IMR-90 (cell line): ENCODE measurements around the gene OTOL1. TPM values are rescaled to one million over a fixed set of nuclear protein-coding genes. Genes with fewer than 3 reads are reported as not detected.

Experiments
- ATAC-seq: fragments of 200-7000 bp; cut with Tn5 transposase; 2 replicates; pipeline ENCODE4 v1.9.1; 2020; ENCODE audit warnings: low read depth, mild to moderate bottlenecking, moderate library complexity
- BruUV-seq: library from RNA; stranded (reverse); fragments of 400-500 nt; replicated peaks from 2 replicates; lab custom pipeline; 2021; lab: Mats Ljungman, UMichigan
- CTCF ChIA-PET: fragments of 300-600 bp; formaldehyde crosslinking; extraction: SDS; loops from one replicate; lab custom pipeline; 2021; ENCODE audit warnings: antibody characterized with exemption; lab: Yijun Ruan, JAX
- POLR2A ChIA-PET: fragments of 300-600 bp; sonication (Branson Sonifier 250); formaldehyde crosslinking; loops from one replicate; lab custom pipeline; 2022; ENCODE audit warnings: antibody characterized with exemption; ENCODE audit not compliant: unreplicated experiment; lab: Charles Lee
- DNase-seq: peaks from one replicate; pipeline ENCODE4 v3.0.0; 2013
- H2AFZ ChIP-seq: replicated peaks from 2 replicates; pipeline ENCODE3; 2013; ENCODE audit warnings: low read length, mild to moderate bottlenecking; ENCODE audit not compliant: poor library complexity
- H2AK5ac ChIP-seq: 2 replicates; pipeline ENCODE4 v1.6.1; 2013; ENCODE audit warnings: low read depth, low read length, inconsistent platforms
- H2AK9ac ChIP-seq: replicated peaks from 2 replicates; pipeline ENCODE3; 2013; ENCODE audit warnings: mild to moderate bottlenecking, low read depth, low read length, moderate library complexity; ENCODE audit not compliant: poor library complexity
- H2BK120ac ChIP-seq: 2 replicates; pipeline ENCODE4 v1.6.1; 2013; ENCODE audit warnings: low read depth, low read length, inconsistent platforms
- H2BK15ac ChIP-seq: 3 replicates; pipeline ENCODE4 v1.6.1; 2013; ENCODE audit warnings: low read depth, low read length, inconsistent platforms
- H2BK20ac ChIP-seq: 2 replicates; pipeline ENCODE4 v1.6.1; 2013; ENCODE audit warnings: low read depth, mild to moderate bottlenecking, inconsistent platforms, low read length, moderate library complexity
- H2BK5ac ChIP-seq: 2 replicates; pipeline ENCODE4 v1.6.1; 2013; ENCODE audit warnings: mild to moderate bottlenecking, low read depth, low read length, inconsistent platforms; ENCODE audit not compliant: poor library complexity, severe bottlenecking
- H3K14ac ChIP-seq: replicated peaks from 2 replicates; pipeline ENCODE4 v1.6.1; 2013; ENCODE audit warnings: low read depth, low read length, inconsistent platforms
- H3K18ac ChIP-seq: 2 replicates; pipeline ENCODE4 v1.6.1; 2013; ENCODE audit warnings: low read depth, low read length, control low read depth
- H3K23ac ChIP-seq: 2 replicates; pipeline ENCODE4 v1.6.1; 2013; ENCODE audit warnings: low read depth, low read length, inconsistent platforms
- H3K27ac ChIP-seq: 2 replicates; pipeline ENCODE4 v1.5.1; 2013; ENCODE audit warnings: mild to moderate bottlenecking, control low read depth, low read length; ENCODE audit not compliant: insufficient read depth
- H3K27me3 ChIP-seq: 2 replicates; pipeline ENCODE4 v1.6.1; 2013; ENCODE audit warnings: low read length; ENCODE audit not compliant: control insufficient read depth, insufficient read depth
- H3K36me3 ChIP-seq: 2 replicates; pipeline ENCODE4 v1.6.1; 2013; ENCODE audit warnings: low read length, mixed read lengths; ENCODE audit not compliant: control insufficient read depth, insufficient read depth
- H3K4ac ChIP-seq: 2 replicates; pipeline ENCODE4 v1.6.1; 2013; ENCODE audit warnings: low read depth, low read length, inconsistent platforms
- H3K4me1 ChIP-seq: 2 replicates; pipeline ENCODE4 v1.6.1; 2013; ENCODE audit warnings: low read length, mixed read lengths; ENCODE audit not compliant: control insufficient read depth, insufficient read depth
- H3K4me2 ChIP-seq: 2 replicates; pipeline ENCODE4 v1.6.1; 2013; ENCODE audit warnings: low read depth, mild to moderate bottlenecking, control low read depth, low read length, moderate library complexity
- H3K4me3 ChIP-seq: 2 replicates; pipeline ENCODE4 v1.5.1; 2013; ENCODE audit warnings: low read depth, mild to moderate bottlenecking, control low read depth, low read length, moderate library complexity; ENCODE audit not compliant: insufficient read depth
- H3K56ac ChIP-seq: 2 replicates; pipeline ENCODE4 v1.6.1; 2013; ENCODE audit warnings: low read length, inconsistent platforms; ENCODE audit not compliant: insufficient read depth; ENCODE audit errors: extremely low read depth
- H3K79me1 ChIP-seq, 2 experiments: 2 replicates each; pipeline ENCODE4 v1.6.1; 2013; ENCODE audit warnings: low read length in 2 of 2, inconsistent platforms in 1 of 2, low read depth in 1 of 2
- H3K9ac ChIP-seq: 2 replicates; pipeline ENCODE4 v1.6.1; 2013; ENCODE audit warnings: low read depth, low read length, control low read depth
- H3K9me1 ChIP-seq: 2 replicates; pipeline ENCODE4 v1.6.1; 2013; ENCODE audit warnings: low read length, inconsistent platforms; ENCODE audit not compliant: insufficient read depth
- H3K9me3 ChIP-seq: 2 replicates; pipeline ENCODE4 v1.6.1; 2013; ENCODE audit warnings: low read length; ENCODE audit not compliant: control insufficient read depth, insufficient read depth
- H4K20me1 ChIP-seq: 2 replicates; pipeline ENCODE4 v1.6.1; 2013; ENCODE audit warnings: low read length, inconsistent platforms; ENCODE audit not compliant: insufficient read depth
- H4K5ac ChIP-seq: 2 replicates; pipeline ENCODE4 v1.6.1; 2013; ENCODE audit warnings: mild to moderate bottlenecking, low read depth, low read length, control low read depth
- H4K8ac ChIP-seq, 2 experiments: 2 replicates each; pipeline ENCODE4 v1.6.1; 2013; ENCODE audit warnings: low read depth in 2 of 2, low read length in 2 of 2, control low read depth in 1 of 2, inconsistent platforms in 1 of 2
- H4K91ac ChIP-seq: 2 replicates; pipeline ENCODE4 v1.6.1; 2013; ENCODE audit warnings: low read depth, low read length, inconsistent platforms; ENCODE audit not compliant: insufficient read depth
- CEBPB ChIP-seq: IDR thresholded peaks from 2 replicates; pipeline ENCODE4 v1.6.1; 2012; ENCODE audit warnings: low read depth, low read length, improper control_type of control experiment
- FOS ChIP-seq: fragments of 150-350 bp; IDR thresholded peaks from 2 replicates; pipeline ENCODE4 v1.6.1; 2016; ENCODE audit warnings: low read depth, low read length
- MAZ ChIP-seq: IDR thresholded peaks from 2 replicates; pipeline ENCODE4 v1.6.1; 2012; ENCODE audit warnings: low read depth, mild to moderate bottlenecking, low read length, improper control_type of control experiment, moderate library complexity, borderline replicate concordance
- MXI1 ChIP-seq: IDR thresholded peaks from 2 replicates; pipeline ENCODE4 v1.6.1; 2012; ENCODE audit warnings: low read depth, mild to moderate bottlenecking, low read length, moderate library complexity, borderline replicate concordance
- RAD21 ChIP-seq: IDR thresholded peaks from 2 replicates; pipeline ENCODE4 v1.6.1; 2012; ENCODE audit warnings: low read length, improper control_type of control experiment
- dilution Hi-C: fragments of 300-500 bp; cut with HindIII; formaldehyde crosslinking; loops from one replicate; pipeline ENCODE4 v1.14.3; 2018; ENCODE audit warnings: low sequenced_read_pairs; ENCODE audit not compliant: unreplicated experiment
- in situ Hi-C: fragments of 300-500 bp; cut with MboI; formaldehyde crosslinking; loops from 3 replicates; pipeline ENCODE4 v1.14.3; 2019; ENCODE audit warnings: low sequenced_read_pairs, inconsistent platforms, mixed read lengths
- intact Hi-C: fragments of 100-400 bp; cut with micrococcal nuclease; formaldehyde crosslinking; loops from 2 replicates; pipeline ENCODE4 v1.10.0; 2022
- polyA plus RNA-seq, 3 experiments: library from polyadenylated mRNA; depleted of rRNA; stranded (reverse); fragments of >200 nt; gene quantifications; 2 replicates each; pipeline ENCODE4 v1.2.3, GENCODE V29; 2012; ENCODE audit warnings: low replicate concordance in 1 of 3
- total RNA-seq: library from RNA; depleted of rRNA; stranded (reverse); fragments of >200 nt; gene quantifications from 2 replicates; pipeline ENCODE4 v1.2.3, GENCODE V29; 2012
- TF ChIP-seq, protein P1 (sequence below): fragments of 150-350 bp; IDR thresholded peaks from 2 replicates; pipeline ENCODE4 v1.6.1; 2017; ENCODE audit warnings: mild to moderate bottlenecking, antibody characterized with exemption, low read length, low read depth
- TF ChIP-seq, protein P2 (sequence below): fragments of 150-350 bp; IDR thresholded peaks from 2 replicates; pipeline ENCODE4 v1.6.1; 2016; ENCODE audit warnings: low read depth, mild to moderate bottlenecking, low read length, moderate library complexity, borderline replicate concordance
- TF ChIP-seq, protein P3 (sequence below): conservative IDR thresholded peaks from 2 replicates; pipeline ENCODE4 v1.5.1; 2012; ENCODE audit warnings: mild to moderate bottlenecking, low read depth, low read length, improper control_type of control experiment

The OTOL1 gene
- total and polyA plus RNA-seq, 2 of the 4 experiments (the other 2 are of a cell fraction): not detected

DNA sequence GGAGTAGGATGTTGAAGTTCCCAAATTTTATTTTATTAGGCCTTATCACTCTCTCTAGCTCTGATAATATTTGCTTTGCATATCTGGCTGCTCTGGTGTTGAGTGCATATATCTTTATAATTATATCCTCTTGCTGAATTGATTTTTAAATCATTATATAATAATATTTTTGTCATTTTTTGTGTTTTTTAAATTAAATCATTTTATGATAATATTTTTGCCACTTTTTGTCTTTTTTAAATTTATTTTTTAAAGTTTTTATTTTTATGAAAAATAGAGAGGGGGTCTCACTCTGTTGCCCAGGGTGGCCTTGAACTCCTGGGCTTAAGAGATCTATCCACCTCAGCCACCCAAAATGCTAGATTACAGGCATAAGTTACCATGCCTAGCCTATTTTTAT is 34.5 kb upstream of the OTOL1 start:
- no peak for DNase-seq
- Histone ChIP-seq H4K8ac (no peak overlapping the region), H4K91ac (no peak overlapping the region), H3K4me2 (no peak overlapping the region), H3K27ac (no peak overlapping the region), H4K20me1 (no peaks in the 10 kb centered on the region), H2BK15ac (no peak overlapping the region), H3K36me3 (no peaks in the 10 kb centered on the region), H3K4ac (no peak overlapping the region), H4K5ac (no peak overlapping the region), H2BK5ac (no peak overlapping the region), H3K4me3 (no peak overlapping the region), H3K18ac (no peak overlapping the region), H3K23ac (no peak overlapping the region), H3K9me1 (no peaks in the 10 kb centered on the region), H2AK9ac (no peak overlapping the region), H3K56ac (no peak overlapping the region), H3K9me3 (0 out of 2 replicates have a peak, but pooled peaks cover 2% of the 10 kb centered on the region), H2BK20ac (no peak overlapping the region), H3K4me1 (no peaks in the 10 kb centered on the region), H3K9ac (no peak overlapping the region), H3K14ac (no peak overlapping the region), H2AK5ac (no peak overlapping the region), H2AFZ (no peak overlapping the region), H3K27me3 (no peaks in the 10 kb centered on the region), H2BK120ac (no peak overlapping the region), H3K79me1 (no peaks in the 10 kb centered on the region)
- ChIA-PET POLR2A (no interaction called here), CTCF (no interaction called here)
- ATAC-seq: no peak
- intact Hi-C loops: no loop called here
- BruUV-seq: no TSS peak
- in situ Hi-C loops: no loop called here
- dilution Hi-C loops: no loop called here
- no peak for TF ChIP-seq CEBPB
- TF ChIP-seq, protein P1, sequence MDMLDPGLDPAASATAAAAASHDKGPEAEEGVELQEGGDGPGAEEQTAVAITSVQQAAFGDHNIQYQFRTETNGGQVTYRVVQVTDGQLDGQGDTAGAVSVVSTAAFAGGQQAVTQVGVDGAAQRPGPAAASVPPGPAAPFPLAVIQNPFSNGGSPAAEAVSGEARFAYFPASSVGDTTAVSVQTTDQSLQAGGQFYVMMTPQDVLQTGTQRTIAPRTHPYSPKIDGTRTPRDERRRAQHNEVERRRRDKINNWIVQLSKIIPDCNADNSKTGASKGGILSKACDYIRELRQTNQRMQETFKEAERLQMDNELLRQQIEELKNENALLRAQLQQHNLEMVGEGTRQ: no peak
- TF ChIP-seq, protein P2, sequence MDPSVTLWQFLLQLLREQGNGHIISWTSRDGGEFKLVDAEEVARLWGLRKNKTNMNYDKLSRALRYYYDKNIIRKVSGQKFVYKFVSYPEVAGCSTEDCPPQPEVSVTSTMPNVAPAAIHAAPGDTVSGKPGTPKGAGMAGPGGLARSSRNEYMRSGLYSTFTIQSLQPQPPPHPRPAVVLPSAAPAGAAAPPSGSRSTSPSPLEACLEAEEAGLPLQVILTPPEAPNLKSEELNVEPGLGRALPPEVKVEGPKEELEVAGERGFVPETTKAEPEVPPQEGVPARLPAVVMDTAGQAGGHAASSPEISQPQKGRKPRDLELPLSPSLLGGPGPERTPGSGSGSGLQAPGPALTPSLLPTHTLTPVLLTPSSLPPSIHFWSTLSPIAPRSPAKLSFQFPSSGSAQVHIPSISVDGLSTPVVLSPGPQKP: no peak
- no peak for TF ChIP-seq RAD21
- TF ChIP-seq MAZ: no peak
- TF ChIP-seq FOS: no peak
- TF ChIP-seq MXI1: no peak
- TF ChIP-seq, protein P3, sequence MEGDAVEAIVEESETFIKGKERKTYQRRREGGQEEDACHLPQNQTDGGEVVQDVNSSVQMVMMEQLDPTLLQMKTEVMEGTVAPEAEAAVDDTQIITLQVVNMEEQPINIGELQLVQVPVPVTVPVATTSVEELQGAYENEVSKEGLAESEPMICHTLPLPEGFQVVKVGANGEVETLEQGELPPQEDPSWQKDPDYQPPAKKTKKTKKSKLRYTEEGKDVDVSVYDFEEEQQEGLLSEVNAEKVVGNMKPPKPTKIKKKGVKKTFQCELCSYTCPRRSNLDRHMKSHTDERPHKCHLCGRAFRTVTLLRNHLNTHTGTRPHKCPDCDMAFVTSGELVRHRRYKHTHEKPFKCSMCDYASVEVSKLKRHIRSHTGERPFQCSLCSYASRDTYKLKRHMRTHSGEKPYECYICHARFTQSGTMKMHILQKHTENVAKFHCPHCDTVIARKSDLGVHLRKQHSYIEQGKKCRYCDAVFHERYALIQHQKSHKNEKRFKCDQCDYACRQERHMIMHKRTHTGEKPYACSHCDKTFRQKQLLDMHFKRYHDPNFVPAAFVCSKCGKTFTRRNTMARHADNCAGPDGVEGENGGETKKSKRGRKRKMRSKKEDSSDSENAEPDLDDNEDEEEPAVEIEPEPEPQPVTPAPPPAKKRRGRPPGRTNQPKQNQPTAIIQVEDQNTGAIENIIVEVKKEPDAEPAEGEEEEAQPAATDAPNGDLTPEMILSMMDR: no peak
